ENCODE results near the gene NAP1L1. TPM values are rescaled to one million over a fixed set of nuclear protein-coding genes. Genes with fewer than 3 reads are reported as not detected.

The NAP1L1 gene
- total and polyA plus RNA-seq, 2 experiments from 2014 or later: 180 to 190 TPM

DNA sequence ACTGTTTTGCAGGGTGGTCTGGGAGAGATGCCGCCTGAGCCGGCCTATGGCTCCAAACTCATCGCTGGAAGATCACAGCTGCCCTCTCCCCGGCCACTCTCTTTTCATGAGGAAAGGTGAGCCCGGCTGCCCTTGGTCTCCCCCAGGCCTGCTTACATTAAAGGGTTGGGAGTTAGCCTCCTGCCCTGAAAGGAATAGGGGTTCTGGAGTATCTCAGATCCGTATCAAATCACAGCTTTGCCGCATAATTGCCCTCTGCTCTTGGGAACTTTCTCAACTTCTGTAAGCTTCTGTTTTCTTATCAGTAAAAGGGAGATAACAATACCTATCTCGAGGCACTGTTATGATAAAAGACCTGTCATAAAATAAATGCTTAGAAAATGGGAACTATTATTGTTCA, 70.5 kb downstream of the NAP1L1 start:
- H3K4me2 ChIP-seq (ENCODE audit: unreplicated experiment): no peak overlapping the region
- no peak for TF ChIP-seq EZH2phosphoT487 (IDR thresholded peaks at IDR 0.05; ENCODE audit: insufficient read depth, low read depth)
- no peak for TF ChIP-seq EZH2 (IDR thresholded peaks at IDR 0.05; ENCODE audit: insufficient read depth, poor library complexity, severe bottlenecking)
- no peaks in the 10 kb centered on the region for H3K27me3 ChIP-seq (replicated peaks; ENCODE audit: insufficient read depth)
- no peak overlapping the region for H3K4me3 ChIP-seq
- DNase-seq: no peak
- no peaks in the 10 kb centered on the region for H3K79me2 ChIP-seq (ENCODE audit: insufficient read depth)
- no peak overlapping the region for H3K27ac ChIP-seq
- H2AFZ ChIP-seq: no peak overlapping the region
- WGBS, 2 experiments (ENCODE audit: low coverage in 1 of 2, low lambda C conversion rate in 2 of 2, missing lambda C conversion rate in 2 of 2): 96% methylated on average over 8 of the region's 8 CpGs
- H3K4me1 ChIP-seq (ENCODE audit: insufficient read depth): peaks cover 21% of the 10 kb centered on the region
- H3K9me3 ChIP-seq (ENCODE audit: low read depth): no peaks in the 10 kb centered on the region
- H4K20me1 ChIP-seq (ENCODE audit: insufficient read depth): no peaks in the 10 kb centered on the region
- H3K9ac ChIP-seq: no peak overlapping the region
- peaks cover 26% of the 10 kb centered on the region for H3F3A ChIP-seq (ENCODE audit: insufficient read depth)
- H3K36me3 ChIP-seq (ENCODE audit: low read depth): no peaks in the 10 kb centered on the region
- H3K9me2 ChIP-seq (ENCODE audit: insufficient read depth): no peaks in the 10 kb centered on the region
- in situ Hi-C loops (cut with MboI): no loop called here

DNA sequence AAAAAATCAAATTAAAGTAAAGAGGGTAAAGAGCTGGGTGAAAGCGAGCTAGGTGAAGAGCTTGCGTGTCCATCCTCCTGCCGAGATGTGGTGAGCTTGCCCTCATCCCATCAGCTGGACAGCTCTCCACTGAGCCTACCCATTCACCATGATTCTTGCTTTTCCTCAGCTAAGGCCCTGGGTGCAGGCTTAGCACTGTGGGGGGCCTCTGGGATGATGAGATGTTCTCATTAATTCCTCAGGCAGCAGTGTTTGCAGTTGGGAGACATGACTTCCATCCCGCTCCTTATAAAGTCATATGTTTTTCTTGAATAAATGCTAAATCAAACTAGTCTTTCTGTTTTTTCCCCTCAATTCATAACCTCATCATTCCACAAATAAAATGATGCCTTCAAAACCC, 70.9 kb downstream of the NAP1L1 start:
- Histone ChIP-seq H3K36me3 (ENCODE audit: low read depth) (no peaks in the 10 kb centered on the region), H3K27me3 (replicated peaks; ENCODE audit: insufficient read depth) (no peaks in the 10 kb centered on the region), H3F3A (ENCODE audit: insufficient read depth) (peaks cover 23% of the 10 kb centered on the region), H3K4me1 (ENCODE audit: insufficient read depth) (peaks cover 18% of the 10 kb centered on the region), H3K9me2 (ENCODE audit: insufficient read depth) (no peaks in the 10 kb centered on the region), H3K9me3 (ENCODE audit: low read depth) (no peaks in the 10 kb centered on the region), H4K20me1 (ENCODE audit: insufficient read depth) (no peaks in the 10 kb centered on the region), H2AFZ (no peak overlapping the region), H3K4me3 (no peak overlapping the region), H3K79me2 (ENCODE audit: insufficient read depth) (no peaks in the 10 kb centered on the region), H3K27ac (no peak overlapping the region), H3K4me2 (ENCODE audit: unreplicated experiment) (no peak overlapping the region), H3K9ac (no peak overlapping the region)
- DNase-seq: no peak
- in situ Hi-C loops (cut with MboI): no loop called here
- 97 to 98% methylated on average over 4 of the region's 4 CpGs for WGBS, 2 experiments (ENCODE audit: low coverage in 1 of 2, low lambda C conversion rate in 2 of 2, missing lambda C conversion rate in 2 of 2)
- TF ChIP-seq EZH2 (IDR thresholded peaks at IDR 0.05; ENCODE audit: insufficient read depth, poor library complexity, severe bottlenecking) (no peak), EZH2phosphoT487 (IDR thresholded peaks at IDR 0.05; ENCODE audit: insufficient read depth, low read depth) (no peak)

DNA sequence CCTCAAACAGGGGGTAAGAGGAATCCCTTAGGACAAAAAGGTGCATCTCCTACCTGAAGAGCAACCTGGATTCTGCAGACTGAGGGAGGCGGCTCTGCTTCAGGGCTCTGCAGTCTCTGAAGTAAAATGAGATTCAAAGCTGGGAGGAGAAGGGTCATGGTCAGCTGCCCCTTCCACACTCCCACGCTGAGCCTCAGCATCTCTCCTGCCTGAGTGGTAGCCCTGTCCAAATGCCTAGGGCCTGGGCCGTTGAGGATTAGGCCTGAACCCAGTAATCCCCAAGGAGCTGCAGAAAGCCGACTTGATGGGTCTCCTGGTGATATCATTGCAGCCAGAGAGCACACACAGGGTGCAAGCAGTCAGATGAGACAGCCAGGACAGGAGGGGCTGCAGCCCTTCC, 71.8 kb downstream of the NAP1L1 start:
- Histone ChIP-seq H3F3A (ENCODE audit: insufficient read depth) (peaks cover 18% of the 10 kb centered on the region), H4K20me1 (ENCODE audit: insufficient read depth) (no peaks in the 10 kb centered on the region), H2AFZ (no peak overlapping the region), H3K36me3 (ENCODE audit: low read depth) (no peaks in the 10 kb centered on the region), H3K79me2 (ENCODE audit: insufficient read depth) (no peaks in the 10 kb centered on the region), H3K4me1 (ENCODE audit: insufficient read depth) (peaks cover 12% of the 10 kb centered on the region), H3K4me3 (no peak overlapping the region), H3K9me3 (ENCODE audit: low read depth) (no peaks in the 10 kb centered on the region), H3K27me3 (replicated peaks; ENCODE audit: insufficient read depth) (no peaks in the 10 kb centered on the region), H3K4me2 (ENCODE audit: unreplicated experiment) (no peak overlapping the region), H3K9ac (no peak overlapping the region), H3K27ac (no peak overlapping the region), H3K9me2 (ENCODE audit: insufficient read depth) (no peaks in the 10 kb centered on the region)
- DNase-seq: no peak
- WGBS, 2 experiments (ENCODE audit: low coverage in 1 of 2, low lambda C conversion rate in 2 of 2, missing lambda C conversion rate in 2 of 2): 88 to 93% methylated on average over 4 of the region's 4 CpGs
- TF ChIP-seq EZH2phosphoT487 (IDR thresholded peaks at IDR 0.05; ENCODE audit: insufficient read depth, low read depth) (no peak), EZH2 (IDR thresholded peaks at IDR 0.05; ENCODE audit: insufficient read depth, poor library complexity, severe bottlenecking) (no peak)
- in situ Hi-C loops (cut with MboI): no loop called here

DNA sequence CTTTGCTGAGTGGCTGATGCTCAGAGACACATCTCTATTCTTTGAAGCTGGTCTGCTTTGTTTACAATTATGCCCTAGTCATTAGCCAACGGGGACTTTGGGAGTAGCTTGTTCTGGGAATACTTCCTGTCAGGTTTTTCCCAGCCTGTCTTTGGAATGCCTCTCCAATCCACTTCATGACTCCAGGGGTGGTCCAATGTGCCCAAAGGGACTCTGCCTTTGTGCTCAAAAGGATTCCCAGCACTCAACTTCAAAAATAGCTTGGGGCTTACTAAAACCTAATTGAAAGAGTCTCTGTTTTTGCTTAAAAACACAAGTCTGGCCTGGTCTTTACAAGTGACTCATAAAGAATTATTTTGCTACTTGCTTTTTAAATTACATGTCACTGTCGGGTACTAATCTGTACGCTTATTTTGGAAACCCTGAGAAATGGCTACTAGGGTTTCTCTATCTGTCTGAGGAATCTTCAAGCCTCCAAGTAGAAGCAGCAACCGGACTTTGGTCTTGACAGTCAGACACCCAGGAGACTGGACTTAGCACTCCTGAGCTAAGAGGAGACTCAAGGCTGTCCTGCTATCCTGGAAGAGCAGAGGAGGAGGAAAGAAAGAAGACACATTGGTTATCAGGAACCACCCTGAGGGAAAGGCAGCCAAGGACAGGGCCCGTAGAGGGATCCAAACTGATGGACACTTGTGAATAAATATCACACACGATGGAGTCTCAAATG, 73.6 kb downstream of the NAP1L1 start:
- H3F3A ChIP-seq (ENCODE audit: insufficient read depth): peaks cover 18% of the 10 kb centered on the region
- in situ Hi-C loops (cut with MboI): no loop called here
- H3K9me2 ChIP-seq (ENCODE audit: insufficient read depth): no peaks in the 10 kb centered on the region
- peak; percentile 56 for DNase-seq
- peak overlapping the region; percentile 52 for H3K27ac ChIP-seq
- peak overlapping the region; percentile 28 for H3K9ac ChIP-seq
- H4K20me1 ChIP-seq (ENCODE audit: insufficient read depth): no peaks in the 10 kb centered on the region
- H3K36me3 ChIP-seq (ENCODE audit: low read depth): no peaks in the 10 kb centered on the region
- H3K4me3 ChIP-seq: no peak overlapping the region
- H3K79me2 ChIP-seq (ENCODE audit: insufficient read depth): no peaks in the 10 kb centered on the region
- no peaks in the 10 kb centered on the region for H3K9me3 ChIP-seq (ENCODE audit: low read depth)
- H3K4me2 ChIP-seq (ENCODE audit: unreplicated experiment): peak overlapping the region; percentile 35
- no peak for TF ChIP-seq EZH2 (IDR thresholded peaks at IDR 0.05; ENCODE audit: insufficient read depth, poor library complexity, severe bottlenecking)
- TF ChIP-seq EZH2phosphoT487 (IDR thresholded peaks at IDR 0.05; ENCODE audit: insufficient read depth, low read depth): no peak
- H3K27me3 ChIP-seq (replicated peaks; ENCODE audit: insufficient read depth): no peaks in the 10 kb centered on the region
- H2AFZ ChIP-seq: peak overlapping the region; percentile 79
- H3K4me1 ChIP-seq (ENCODE audit: insufficient read depth): peaks cover 12% of the 10 kb centered on the region
- WGBS, 2 experiments (ENCODE audit: low coverage in 1 of 2, low lambda C conversion rate in 2 of 2, missing lambda C conversion rate in 2 of 2): 24 to 27% methylated on average over 6 of the region's 6 CpGs

All from GM23248 (cell line).